Measurements from ENCODE around the gene TMEM151B.

The TMEM151B gene

GRCh38 chr6:44263354-44264100 is 6.7 kb upstream of the TMEM151B start:
- TF ChIP-seq SIN3A (IDR thresholded peaks at IDR 0.05; ENCODE audit: borderline replicate concordance, insufficient read depth, low read length) (peak; percentile 17; the same call in 1 of the 2 replicates), POLR2AphosphoS5 (IDR thresholded peaks at IDR 0.05; ENCODE audit: low read depth, low read length) (no peak)

- peak; percentile 49; the same call in 1 of the 2 replicates for TF ChIP-seq TAF1 (IDR thresholded peaks at IDR 0.05; ENCODE audit: borderline replicate concordance, insufficient read depth, low read length)
- no peak for TF ChIP-seq FOXP2 (optimal IDR thresholded peaks at IDR 0.05; ENCODE audit: borderline replicate concordance, extremely low read depth, extremely low read length, insufficient read depth)
Measured at GRCh38 chr6:44264154-44265006, 5.9 kb upstream of the TMEM151B start.

GRCh38 chr6:44265007-44265721 is 5.1 kb upstream of the TMEM151B start, which contains the start of gene NFKBIE:
TSS of gene NFKBIE (minus strand) at chr6:44265551. CDS start at chr6:44265346, 205 bp downstream.
- TF ChIP-seq SIN3A (IDR thresholded peaks at IDR 0.05; ENCODE audit: borderline replicate concordance, insufficient read depth, low read length) (peak; percentile 60; the same call in 1 of the 2 replicates), POLR2AphosphoS5 (IDR thresholded peaks at IDR 0.05; ENCODE audit: low read depth, low read length) (peak; percentile 95), FOXP2 (optimal IDR thresholded peaks at IDR 0.05; ENCODE audit: borderline replicate concordance, extremely low read depth, extremely low read length, insufficient read depth) (no peak), REST (IDR thresholded peaks at IDR 0.05; ENCODE audit: insufficient read depth in 1 of 2, low read depth in 2 of 2, low read length in 2 of 2) (peak; percentile 34 to 66; a peak in 3 of 4 replicates), TAF1 (IDR thresholded peaks at IDR 0.05; ENCODE audit: borderline replicate concordance, insufficient read depth, low read length) (peak; percentile 88; the same call in 1 of the 2 replicates)

GRCh38 chr6:44265722-44266233 is 4.5 kb upstream of the TMEM151B start:
- TF ChIP-seq TAF1 (IDR thresholded peaks at IDR 0.05; ENCODE audit: borderline replicate concordance, insufficient read depth, low read length) (no peak), REST (IDR thresholded peaks at IDR 0.05; ENCODE audit: insufficient read depth in 1 of 2, low read depth in 2 of 2, low read length in 2 of 2) (no peak), FOXP2 (optimal IDR thresholded peaks at IDR 0.05; ENCODE audit: borderline replicate concordance, extremely low read depth, extremely low read length, insufficient read depth) (no peak), SIN3A (IDR thresholded peaks at IDR 0.05; ENCODE audit: borderline replicate concordance, insufficient read depth, low read length) (no peak), POLR2AphosphoS5 (IDR thresholded peaks at IDR 0.05; ENCODE audit: low read depth, low read length) (no peak)

GRCh38 chr6:44266347-44266746 is 3.9 kb upstream of the TMEM151B start:
- no peak for TF ChIP-seq TAF1 (IDR thresholded peaks at IDR 0.05; ENCODE audit: borderline replicate concordance, insufficient read depth, low read length)
- TF ChIP-seq REST (IDR thresholded peaks at IDR 0.05; ENCODE audit: insufficient read depth in 1 of 2, low read depth in 2 of 2, low read length in 2 of 2) = no peak
- TF ChIP-seq POLR2AphosphoS5 (IDR thresholded peaks at IDR 0.05; ENCODE audit: low read depth, low read length) = no peak
- no peak for TF ChIP-seq FOXP2 (optimal IDR thresholded peaks at IDR 0.05; ENCODE audit: borderline replicate concordance, extremely low read depth, extremely low read length, insufficient read depth)
- no peak for TF ChIP-seq SIN3A (IDR thresholded peaks at IDR 0.05; ENCODE audit: borderline replicate concordance, insufficient read depth, low read length)

Data from PFSK-1 (cell line).